Tibial nerve (tissue), 4 donors: Measurements from ENCODE around the gene IMMP1L.

Experiments
- CTCF ChIP-seq, 5 experiments: fragments of 200-600 bp in 3 of 5; fragments of 450-650 bp in 2 of 5; sonication (generic) in 3 of 5; IDR thresholded peaks; one replicate each; pipeline ENCODE4 v1.5.1; 2016 to 2019; ENCODE audit warnings: antibody characterized with exemption in 5 of 5, mild to moderate bottlenecking in 3 of 5, moderate library complexity in 2 of 5
- EP300 ChIP-seq, 2 donors: sonication (generic); formaldehyde crosslinking; IDR thresholded peaks; one replicate each; pipeline ENCODE4 v1.6.1; 2017; ENCODE audit warnings: antibody characterized with exemption in 2 of 2, mild to moderate bottlenecking in 1 of 2
- POLR2A ChIP-seq, 2 donors: fragments of 450-650 bp; IDR thresholded peaks; one replicate each; pipeline ENCODE4 v1.6.1; 2017; ENCODE audit warnings: antibody characterized with exemption in 2 of 2, mild to moderate bottlenecking in 2 of 2, moderate library complexity in 2 of 2

DNA sequence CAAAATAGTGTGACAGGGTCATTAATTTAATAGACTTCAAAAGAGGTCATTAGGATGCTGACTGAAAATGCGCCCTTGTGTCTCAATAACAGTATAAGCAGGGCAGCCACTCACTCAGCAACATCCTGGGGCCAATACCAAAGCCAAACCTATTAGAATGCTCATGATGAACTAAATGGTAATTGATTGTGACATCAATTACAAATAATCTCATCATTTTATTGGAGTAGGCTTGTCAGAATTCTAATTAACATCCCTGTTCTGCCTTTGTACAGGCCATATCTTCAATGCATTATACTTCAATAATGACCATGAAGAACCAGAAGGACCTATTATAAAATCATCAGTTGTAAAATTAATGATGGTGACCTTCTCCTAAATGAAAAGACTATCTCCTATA is 75.6 kb downstream of the IMMP1L start:
- TF ChIP-seq CTCF (IDR thresholded peaks at IDR 0.05) (no peak), POLR2A (IDR thresholded peaks at IDR 0.05) (no peak), EP300 (IDR thresholded peaks at IDR 0.05) (no peak)
